Inferior parietal cortex (tissue), 1 donor: ENCODE data around the gene CD163L1.
"Not testable (repeated sequence)": the region's sequence is repeated elsewhere in the genome, so short reads cannot be mapped to it uniquely, and the experiment has no call there.

Experiments used
- DNase-seq: peaks from one replicate; pipeline ENCODE4 v3.0.0-alpha.2; 2016; ENCODE audit errors: extremely low spot score

Gene CD163L1

GRCh38 chr12:7444076-7444475 is at the start of gene CD163L1:
TSS of gene CD163L1 (minus strand) at chr12:7444153. CDS start at chr12:7444127, 26 bp downstream.
- no peak for DNase-seq

- DNase-seq, result no peak
Measured at GRCh38 chr12:7493006-7493405, 49.1 kb upstream of the CD163L1 start.

GRCh38 chr12:7486512-7486911 is 42.6 kb upstream of the CD163L1 start:
- no peak for DNase-seq

- DNase-seq, result no peak
Measured at GRCh38 chr12:7485095-7485494, 41.1 kb upstream of the CD163L1 start.

GRCh38 chr12:7483343-7483742 is 39.4 kb upstream of the CD163L1 start:
- DNase-seq, result no peak

- DNase-seq, result no peak
Measured at GRCh38 chr12:7479771-7480170, 35.8 kb upstream of the CD163L1 start.

GRCh38 chr12:7472060-7472459 is 28.1 kb upstream of the CD163L1 start:
- DNase-seq, result no peak

- DNase-seq, result peak; percentile 57
Measured at GRCh38 chr12:7460375-7461259, 16.7 kb upstream of the CD163L1 start.

- no peak for DNase-seq
Measured at GRCh38 chr12:7459973-7460372, 16.0 kb upstream of the CD163L1 start.

- no peak for DNase-seq
Measured at GRCh38 chr12:7451756-7452155, 7.8 kb upstream of the CD163L1 start.

- DNase-seq, result no peak
Measured at GRCh38 chr12:7450667-7451066, 6.7 kb upstream of the CD163L1 start.

GRCh38 chr12:7448099-7448498 is 4.1 kb upstream of the CD163L1 start:
- DNase-seq, result no peak

GRCh38 chr12:7444537-7444936 is 584 bp upstream of the CD163L1 start:
- DNase-seq, result no peak

- DNase-seq, result no peak
Measured at GRCh38 chr12:7441216-7441615, 2.7 kb downstream of the CD163L1 start.

GRCh38 chr12:7439579-7440505 is 4.1 kb downstream of the CD163L1 start:
- no peak for DNase-seq

- DNase-seq, result not testable (repeated sequence)
Measured at GRCh38 chr12:7438291-7438995, 5.5 kb downstream of the CD163L1 start.

- not testable (repeated sequence) for DNase-seq
Measured at GRCh38 chr12:7437494-7437893, 6.5 kb downstream of the CD163L1 start.

- no peak for DNase-seq
Measured at GRCh38 chr12:7434670-7435069, 9.3 kb downstream of the CD163L1 start.

GRCh38 chr12:7433276-7433822 is 10.6 kb downstream of the CD163L1 start:
- no peak for DNase-seq

- DNase-seq, result no peak
Measured at GRCh38 chr12:7431993-7432685, 11.8 kb downstream of the CD163L1 start.

GRCh38 chr12:7411343-7411742 is 32.6 kb downstream of the CD163L1 start:
- DNase-seq, result no peak
